Endodermal cell (in vitro differentiated cells): ENCODE measurements around the gene TOLLIP. TPM values are rescaled to one million over a fixed set of nuclear protein-coding genes. Genes with fewer than 3 reads are reported as not detected.
A peak's percentile ranks its signal among the peaks of the same experiment; 100 is the strongest.

Experiments used
- DNase-seq: peaks from one replicate; pipeline ENCODE4 v3.0.0-alpha.2; 2017
- H3K27ac ChIP-seq: 2 replicates; pipeline ENCODE4 v1.5.1; 2013; ENCODE audit warnings: mild to moderate bottlenecking, low read depth, low read length, moderate library complexity
- H3K27me3 ChIP-seq: 2 replicates; pipeline ENCODE4 v1.6.1; 2013; ENCODE audit warnings: mild to moderate bottlenecking, low read length, moderate library complexity; ENCODE audit not compliant: insufficient read depth, control insufficient read depth, poor library complexity, severe bottlenecking
- H3K36me3 ChIP-seq: 2 replicates; pipeline ENCODE4 v1.7.0; 2013; ENCODE audit warnings: mild to moderate bottlenecking, low read length, moderate library complexity; ENCODE audit not compliant: control insufficient read depth, insufficient read depth
- H3K4me1 ChIP-seq: one replicate; pipeline ENCODE4 v1.7.0; 2013; ENCODE audit warnings: low read length; ENCODE audit not compliant: control insufficient read depth, insufficient read depth
- H3K4me3 ChIP-seq: 2 replicates; pipeline ENCODE4 v1.5.1; 2013; ENCODE audit warnings: mild to moderate bottlenecking, low read length, moderate library complexity
- H3K9ac ChIP-seq: 2 replicates; pipeline ENCODE4 v1.6.1; 2013; ENCODE audit warnings: mild to moderate bottlenecking, low read length, moderate library complexity; ENCODE audit not compliant: poor library complexity, severe bottlenecking; ENCODE audit errors: extremely low read depth
- H3K9me3 ChIP-seq: 2 replicates; pipeline ENCODE4 v1.6.1; 2013; ENCODE audit warnings: mild to moderate bottlenecking, low read length, moderate library complexity; ENCODE audit not compliant: control insufficient read depth
- H3K27ac Mint-ChIP-seq: 2 replicates; pipeline ENCODE4 v1.8.0; 2020; ENCODE audit warnings: mixed read lengths
- H3K27me3 Mint-ChIP-seq: 2 replicates; pipeline ENCODE4 v1.8.0; 2021; ENCODE audit warnings: mild to moderate bottlenecking, mixed read lengths; ENCODE audit not compliant: insufficient read depth
- H3K36me3 Mint-ChIP-seq: 2 replicates; pipeline ENCODE4 v1.8.0; 2020; ENCODE audit warnings: low read depth, mixed read lengths
- H3K4me1 Mint-ChIP-seq: 2 replicates; pipeline ENCODE4 v1.8.0; 2020; ENCODE audit warnings: mixed read lengths
- H3K4me3 Mint-ChIP-seq: 2 replicates; pipeline ENCODE4 v1.8.0; 2020; ENCODE audit warnings: mild to moderate bottlenecking, moderate library complexity, mixed read lengths
- H3K9me3 Mint-ChIP-seq: 2 replicates; pipeline ENCODE4 v1.8.0; 2020; ENCODE audit warnings: mild to moderate bottlenecking, mixed read lengths
- WGBS, 2 experiments: methylation state at CpG; one replicate each; pipeline versions ENCODE4 v1.1.5 to v1.1.7; 2013; ENCODE audit warnings: missing lambda C conversion rate in 2 of 2, mixed read lengths in 1 of 2; ENCODE audit not compliant: insufficient coverage in 1 of 2, insufficient read length in 1 of 2; 5-methylcytosine and 5-hydroxymethylcytosine counted together
- total RNA-seq, 2 donors: library from RNA; stranded (reverse); fragmentation: NEBNext Ultra II Directional in 1 of 2; extraction: Animal tissue kit (Norgen Biotek cat#: 25700) in 1 of 2; gene quantifications; 2 replicates in 1 of 2; 3 replicates in 1 of 2; pipeline ENCODE4 v1.2.1, GENCODE V29; 2021
- TF ChIP-seq, protein P1 (sequence below): fragments of 200-600 bp; sonication (generic); conservative IDR thresholded peaks from 2 replicates; pipeline ENCODE4 v1.5.0; 2021; ENCODE audit warnings: antibody characterized with exemption, mild to moderate bottlenecking

Gene TOLLIP
- total RNA-seq, 2 donors from 2014 or later = 34.3 to 37.4 TPM

DNA sequence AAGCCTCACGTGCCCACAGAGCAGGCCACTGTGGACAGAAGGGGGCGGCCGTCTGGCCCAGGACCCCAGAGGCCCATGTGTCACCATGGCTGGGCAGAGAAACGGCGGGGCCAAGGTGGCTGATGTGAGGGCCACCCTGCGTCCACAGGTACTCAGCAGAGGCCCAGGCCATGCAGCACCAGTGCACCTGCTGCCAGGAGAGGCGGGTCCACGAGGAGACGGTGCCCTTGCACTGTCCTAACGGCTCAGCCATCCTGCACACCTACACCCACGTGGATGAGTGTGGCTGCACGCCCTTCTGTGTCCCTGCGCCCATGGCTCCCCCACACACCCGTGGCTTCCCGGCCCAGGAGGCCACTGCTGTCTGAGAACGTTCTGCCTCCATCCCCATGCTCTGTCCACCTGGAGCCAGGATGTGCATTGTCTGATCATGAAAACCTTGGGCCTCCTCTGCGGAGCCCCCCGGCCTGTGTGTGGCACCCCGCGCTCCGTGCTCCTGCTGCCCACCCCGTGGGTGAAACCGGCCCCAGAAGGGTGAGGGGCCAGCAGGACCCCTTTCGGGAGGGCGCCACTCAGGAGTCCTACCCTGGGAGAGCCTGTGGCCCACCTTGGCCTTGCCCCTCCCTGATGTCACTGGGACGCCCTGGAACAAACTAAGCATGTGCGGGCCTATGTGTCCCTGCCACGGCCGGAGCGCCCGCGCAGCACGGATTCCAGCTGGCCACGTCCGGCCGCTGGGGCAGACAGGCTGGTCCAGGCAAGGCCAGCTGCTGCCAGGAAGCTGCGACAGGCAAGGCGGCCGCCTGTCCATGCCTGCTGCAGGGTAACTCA, 48.0 kb downstream of the TOLLIP start:
- H3K9ac ChIP-seq = no peak overlapping the region
- no peaks in the 10 kb centered on the region for H3K36me3 ChIP-seq
- H3K4me3 Mint-ChIP-seq = no peak overlapping the region
- DNase-seq = no peak
- peaks cover 3% of the 10 kb centered on the region for H3K27me3 Mint-ChIP-seq
- peaks cover 16% of the 10 kb centered on the region for H3K9me3 ChIP-seq
- no peak overlapping the region for H3K27ac Mint-ChIP-seq
- H3K4me1 Mint-ChIP-seq = peaks cover 1% of the 10 kb centered on the region
- TF ChIP-seq, protein P1, sequence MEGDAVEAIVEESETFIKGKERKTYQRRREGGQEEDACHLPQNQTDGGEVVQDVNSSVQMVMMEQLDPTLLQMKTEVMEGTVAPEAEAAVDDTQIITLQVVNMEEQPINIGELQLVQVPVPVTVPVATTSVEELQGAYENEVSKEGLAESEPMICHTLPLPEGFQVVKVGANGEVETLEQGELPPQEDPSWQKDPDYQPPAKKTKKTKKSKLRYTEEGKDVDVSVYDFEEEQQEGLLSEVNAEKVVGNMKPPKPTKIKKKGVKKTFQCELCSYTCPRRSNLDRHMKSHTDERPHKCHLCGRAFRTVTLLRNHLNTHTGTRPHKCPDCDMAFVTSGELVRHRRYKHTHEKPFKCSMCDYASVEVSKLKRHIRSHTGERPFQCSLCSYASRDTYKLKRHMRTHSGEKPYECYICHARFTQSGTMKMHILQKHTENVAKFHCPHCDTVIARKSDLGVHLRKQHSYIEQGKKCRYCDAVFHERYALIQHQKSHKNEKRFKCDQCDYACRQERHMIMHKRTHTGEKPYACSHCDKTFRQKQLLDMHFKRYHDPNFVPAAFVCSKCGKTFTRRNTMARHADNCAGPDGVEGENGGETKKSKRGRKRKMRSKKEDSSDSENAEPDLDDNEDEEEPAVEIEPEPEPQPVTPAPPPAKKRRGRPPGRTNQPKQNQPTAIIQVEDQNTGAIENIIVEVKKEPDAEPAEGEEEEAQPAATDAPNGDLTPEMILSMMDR = no peak
- H3K36me3 Mint-ChIP-seq = peaks cover 4% of the 10 kb centered on the region
- peaks cover 22% of the 10 kb centered on the region for H3K9me3 Mint-ChIP-seq
- H3K27me3 ChIP-seq = no peaks in the 10 kb centered on the region
- H3K27ac ChIP-seq = no peak overlapping the region
- 94 to 96% methylated on average over 28 to 39 of the region's 39 CpGs for WGBS, 2 experiments
- no peaks in the 10 kb centered on the region for H3K4me1 ChIP-seq
- no peak overlapping the region for H3K4me3 ChIP-seq

DNA sequence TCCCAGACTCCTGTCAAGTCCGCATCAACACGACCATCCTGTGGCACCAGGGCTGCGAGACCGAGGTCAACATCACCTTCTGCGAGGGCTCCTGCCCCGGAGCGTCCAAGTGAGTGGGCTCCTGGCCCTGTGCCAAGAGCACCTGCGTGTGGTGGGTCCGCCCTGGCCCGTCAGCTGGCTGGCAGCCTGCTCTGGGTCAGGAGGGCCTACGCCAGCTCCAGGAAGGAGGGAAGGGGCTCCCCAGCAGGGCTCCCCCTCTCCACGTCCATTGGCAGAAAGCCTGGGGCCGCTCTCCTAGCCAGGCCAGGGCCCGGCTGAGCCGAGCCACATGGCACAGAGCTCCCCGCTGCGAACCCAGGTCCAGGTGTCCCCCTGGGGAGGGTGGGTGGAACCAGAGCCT, 48.8 kb downstream of the TOLLIP start:
- H3K4me3 Mint-ChIP-seq = no peak overlapping the region
- no peak overlapping the region for H3K27ac Mint-ChIP-seq
- peaks cover 4% of the 10 kb centered on the region for H3K36me3 Mint-ChIP-seq
- H3K9ac ChIP-seq = no peak overlapping the region
- no peaks in the 10 kb centered on the region for H3K27me3 ChIP-seq
- H3K4me1 ChIP-seq = no peaks in the 10 kb centered on the region
- TF ChIP-seq, protein P1 = no peak
- peaks cover 14% of the 10 kb centered on the region for H3K9me3 Mint-ChIP-seq
- peaks cover 1% of the 10 kb centered on the region for H3K4me1 Mint-ChIP-seq
- no peak for DNase-seq
- no peak overlapping the region for H3K4me3 ChIP-seq
- H3K9me3 ChIP-seq = peaks cover 9% of the 10 kb centered on the region
- H3K27ac ChIP-seq = no peak overlapping the region
- H3K36me3 ChIP-seq = no peaks in the 10 kb centered on the region
- peaks cover 3% of the 10 kb centered on the region for H3K27me3 Mint-ChIP-seq
- WGBS, 2 experiments = 95 to 97% methylated on average over 14 to 17 of the region's 17 CpGs

DNA sequence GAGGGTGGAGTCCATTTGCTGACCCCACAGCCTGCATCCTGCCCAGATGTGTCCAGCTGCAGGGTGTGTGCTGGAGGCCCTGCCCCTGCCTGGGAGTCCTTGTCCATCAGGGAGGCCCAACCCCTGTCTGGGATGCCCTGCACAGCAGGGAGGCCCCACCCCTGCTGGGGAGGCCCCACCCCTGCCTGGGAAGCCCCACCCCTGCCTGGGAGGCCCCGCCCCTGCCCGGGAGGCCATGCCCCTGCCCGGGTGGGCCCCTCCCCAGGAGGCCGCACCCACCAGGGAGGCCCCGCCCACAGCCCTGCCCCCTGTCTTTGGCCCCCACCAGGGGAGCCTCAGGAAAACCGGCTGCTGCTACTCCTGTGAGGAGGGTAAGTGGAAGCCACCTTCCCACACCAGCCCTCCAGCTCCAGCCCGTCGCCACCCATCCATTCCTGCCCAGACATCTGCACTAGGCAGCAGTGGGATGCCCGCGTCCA, 49.4 kb downstream of the TOLLIP start:
- H3K36me3 Mint-ChIP-seq = peaks cover 4% of the 10 kb centered on the region
- Histone ChIP-seq H3K27me3 (no peaks in the 10 kb centered on the region), H3K9ac (no peak overlapping the region), H3K36me3 (no peaks in the 10 kb centered on the region), H3K27ac (no peak overlapping the region), H3K4me1 (no peaks in the 10 kb centered on the region), H3K9me3 (peaks cover 3% of the 10 kb centered on the region), H3K4me3 (no peak overlapping the region)
- no peak overlapping the region for H3K27ac Mint-ChIP-seq
- H3K4me3 Mint-ChIP-seq = no peak overlapping the region
- TF ChIP-seq, protein P1 = no peak
- peaks cover 3% of the 10 kb centered on the region for H3K27me3 Mint-ChIP-seq
- peaks cover 1% of the 10 kb centered on the region for H3K4me1 Mint-ChIP-seq
- peak; percentile 74 for DNase-seq
- H3K9me3 Mint-ChIP-seq = peaks cover 8% of the 10 kb centered on the region
- WGBS, 2 experiments = 90% methylated on average over 9 of the region's 10 CpGs; no CpG with 5 or more reads in 1 of the 2 experiments
